NCI-H1105 (cell line): ENCODE data around the gene OXCT1.
"Not testable (repeated sequence)": the region's sequence is repeated elsewhere in the genome, so short reads cannot be mapped to it uniquely, and the experiment has no call there.

Source experiments
- DNase-seq: peaks from one replicate; lab custom pipeline; 2025; lab: John Stamatoyannopoulos, UW

Gene OXCT1

DNA sequence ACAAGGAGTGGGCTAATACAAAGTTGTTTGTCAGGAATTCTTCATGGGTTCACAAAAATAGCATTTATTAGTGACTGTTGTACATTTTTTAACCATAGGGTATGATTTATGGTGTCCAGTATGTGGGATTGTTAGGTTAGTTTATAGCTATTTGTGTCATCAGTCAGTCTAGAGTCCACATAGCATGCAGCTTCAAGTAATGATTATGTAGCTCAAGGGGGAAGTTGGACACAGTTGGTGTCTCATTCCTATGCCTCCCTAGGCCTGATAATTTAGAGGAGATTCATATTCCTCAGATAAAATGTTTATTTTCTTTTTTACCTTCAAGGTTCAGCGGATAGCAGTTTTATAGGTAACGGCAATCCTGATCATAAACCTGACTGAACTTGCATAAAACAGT, 153.8 kb downstream of the OXCT1 start:
- no peak for DNase-seq

DNA sequence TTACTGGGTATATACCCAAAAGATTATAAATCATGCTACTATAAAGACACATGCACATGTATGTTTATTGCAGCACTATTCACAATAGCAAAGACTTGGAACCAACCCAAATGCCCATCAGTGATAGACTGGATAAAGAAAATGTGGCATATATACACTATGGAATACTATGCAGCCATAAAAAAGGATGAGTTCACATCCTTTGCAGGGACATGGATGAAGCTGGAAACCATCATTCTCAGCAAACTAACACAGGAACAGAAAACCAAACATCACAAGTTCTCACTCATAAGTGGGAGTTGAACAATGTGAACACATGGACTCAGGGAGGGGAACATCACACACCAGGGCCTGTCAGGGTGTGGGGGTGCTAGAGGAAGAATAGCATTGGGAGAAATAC, 155.8 kb downstream of the OXCT1 start:
- not testable (repeated sequence) for DNase-seq

DNA sequence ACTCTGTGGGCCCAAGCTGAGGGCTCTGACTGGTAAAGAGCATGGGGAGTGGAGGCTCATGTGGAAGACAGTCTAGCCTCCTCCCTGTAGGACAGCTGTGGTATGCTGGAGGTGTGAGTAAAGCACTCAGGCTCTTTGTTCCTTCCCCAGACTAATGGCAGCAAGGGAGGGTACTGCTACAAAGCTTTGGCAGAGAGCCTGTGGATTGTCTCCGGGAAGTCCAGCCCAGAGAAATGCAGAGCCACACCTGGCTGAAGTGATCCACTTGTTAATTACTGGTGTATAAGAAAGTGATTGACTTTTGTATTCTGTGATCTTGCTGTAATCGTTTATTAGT, 161.7 kb downstream of the OXCT1 start:
- no peak for DNase-seq

DNA sequence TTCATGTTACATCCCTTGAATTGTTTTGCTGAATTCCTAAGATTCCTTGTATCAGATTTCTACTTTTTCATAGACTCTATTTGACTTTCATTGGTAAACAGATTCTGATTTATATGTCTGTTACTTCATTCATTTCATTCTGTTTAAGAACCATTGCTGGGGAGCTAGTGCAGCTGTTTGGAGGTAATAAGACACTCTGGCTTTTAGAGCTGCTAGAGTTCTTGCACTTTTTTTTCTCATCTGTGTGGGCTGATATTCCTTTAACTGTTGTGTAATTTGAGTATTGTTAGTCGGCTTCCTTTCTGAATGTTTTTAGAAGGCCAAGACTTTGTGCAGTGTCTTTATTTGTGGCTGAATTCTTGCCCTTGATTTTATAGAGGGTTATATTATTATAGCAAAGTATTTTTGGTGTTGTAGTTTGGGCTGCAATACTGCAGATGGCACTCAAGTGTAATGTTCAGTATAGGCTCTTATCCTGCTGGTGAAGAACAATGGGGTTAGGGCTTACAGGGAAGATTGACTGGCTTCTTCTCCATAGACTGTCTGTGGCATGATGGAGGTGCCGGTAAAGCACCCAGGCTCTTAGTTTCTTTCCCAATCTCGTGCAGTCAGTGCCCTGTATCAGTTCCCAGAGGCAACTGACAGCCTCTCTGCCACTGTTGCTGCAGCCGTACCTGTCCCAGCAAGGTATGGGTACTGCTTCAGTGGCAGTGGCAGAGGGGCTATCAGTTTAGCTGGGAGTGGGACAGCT, 162.2 kb downstream of the OXCT1 start:
- peak; percentile 25 for DNase-seq

DNA sequence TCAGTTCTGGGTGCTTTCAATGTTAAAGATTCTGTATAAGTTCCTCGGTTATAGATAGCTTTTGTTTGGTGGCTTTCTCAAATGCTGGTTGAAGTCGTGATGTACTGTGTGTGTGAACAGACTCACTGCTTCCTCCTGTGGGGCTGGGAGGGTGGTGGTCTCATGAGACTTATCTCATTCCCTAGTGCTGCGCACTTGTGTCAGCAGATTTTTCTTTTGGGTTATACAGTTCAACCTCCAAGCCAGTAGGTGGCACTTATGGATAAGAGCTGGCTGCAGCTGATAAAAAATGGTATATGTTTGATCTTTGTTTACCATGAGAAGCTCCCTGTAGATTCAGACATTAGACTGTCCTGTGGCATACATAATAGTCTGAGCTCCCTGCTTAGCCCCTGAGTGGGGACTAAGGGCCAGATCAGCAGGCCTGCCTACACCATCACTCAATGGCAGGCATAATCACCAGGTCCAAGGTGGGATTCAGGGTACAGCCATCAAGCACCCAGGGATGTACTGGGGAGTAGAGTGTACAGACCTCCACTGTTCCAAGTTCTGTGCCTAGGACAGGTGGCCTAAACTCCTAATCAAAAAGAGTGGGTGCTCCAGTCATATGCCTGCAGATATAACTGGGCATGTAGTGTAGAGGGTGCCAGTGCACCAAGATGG, 174.2 kb downstream of the OXCT1 start:
- DNase-seq = no peak

DNA sequence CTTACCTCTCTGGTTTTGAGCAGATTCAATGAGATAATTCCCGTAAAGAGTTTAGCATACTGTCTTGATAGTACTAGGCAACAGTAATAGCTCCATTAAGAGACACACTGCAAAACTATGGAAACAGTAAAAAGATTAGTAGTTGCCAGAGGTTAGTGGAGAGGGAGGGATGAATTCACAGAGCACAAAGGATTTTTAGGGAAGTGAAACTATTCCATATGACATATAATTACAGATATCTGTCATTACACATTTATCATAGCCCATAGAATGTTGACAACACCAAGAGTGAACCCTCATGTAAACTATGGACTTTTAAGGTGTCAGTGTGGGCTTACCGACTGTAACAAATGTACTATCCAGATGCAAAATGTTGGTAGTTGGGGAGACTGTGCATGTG, 183.5 kb downstream of the OXCT1 start:
- DNase-seq = no peak

DNA sequence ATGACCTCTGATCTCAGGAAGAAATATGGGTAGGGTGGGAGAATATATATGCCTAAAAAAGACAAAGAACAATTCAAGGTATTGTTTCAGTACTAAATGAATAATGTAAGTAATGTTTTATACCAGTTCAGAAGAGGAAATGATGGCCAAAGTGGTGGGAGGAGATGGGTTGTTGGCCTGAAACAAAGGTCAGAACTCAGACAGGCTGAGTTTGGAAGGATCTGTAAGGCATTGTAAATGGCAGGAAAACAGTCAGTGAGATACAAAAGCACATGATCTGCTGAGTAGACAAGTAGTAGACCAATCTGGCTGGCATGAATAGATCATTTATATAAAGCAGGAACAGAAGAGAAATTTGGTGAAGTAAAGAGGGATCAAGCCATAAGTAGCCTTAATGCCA, 184.0 kb downstream of the OXCT1 start:
- DNase-seq = no peak

DNA sequence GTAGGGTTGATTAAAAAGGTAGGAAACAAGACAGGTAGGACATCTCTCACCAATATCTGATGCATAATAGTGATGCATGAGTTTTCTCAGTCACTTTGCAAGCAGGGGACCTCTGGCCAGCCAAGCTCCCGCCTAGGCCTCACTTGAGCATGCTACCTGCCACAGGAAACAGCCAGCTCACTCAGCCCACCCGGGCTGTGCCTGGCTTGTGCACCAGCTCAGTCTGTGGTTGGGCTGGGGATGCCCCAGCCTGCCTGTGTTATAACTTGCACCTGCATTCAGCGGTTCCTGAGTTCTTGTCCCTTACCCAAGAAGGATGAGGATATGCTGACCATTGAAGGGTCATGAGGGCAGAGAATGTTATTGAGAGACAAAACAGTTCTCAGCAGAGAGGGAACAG, 187.0 kb downstream of the OXCT1 start:
- no peak for DNase-seq

DNA sequence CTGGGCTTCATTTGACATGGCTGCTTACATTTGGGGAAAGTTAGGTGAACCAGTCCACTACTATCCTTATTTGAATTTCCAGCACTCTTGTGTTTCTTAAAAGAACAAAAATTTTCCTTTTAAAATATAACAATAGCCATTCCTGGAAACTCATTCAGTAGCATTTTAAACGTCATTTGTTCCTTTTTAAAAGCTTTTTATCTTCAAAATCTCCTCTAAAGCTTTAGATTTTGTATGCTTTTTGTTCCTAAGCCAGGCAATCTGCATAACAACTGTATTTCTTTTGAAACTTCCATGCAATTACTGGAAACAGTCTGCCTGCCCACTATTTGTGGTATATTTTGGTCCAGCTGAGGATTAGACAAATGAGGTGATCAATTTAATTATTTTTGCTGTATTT, 187.6 kb downstream of the OXCT1 start:
- no peak for DNase-seq

DNA sequence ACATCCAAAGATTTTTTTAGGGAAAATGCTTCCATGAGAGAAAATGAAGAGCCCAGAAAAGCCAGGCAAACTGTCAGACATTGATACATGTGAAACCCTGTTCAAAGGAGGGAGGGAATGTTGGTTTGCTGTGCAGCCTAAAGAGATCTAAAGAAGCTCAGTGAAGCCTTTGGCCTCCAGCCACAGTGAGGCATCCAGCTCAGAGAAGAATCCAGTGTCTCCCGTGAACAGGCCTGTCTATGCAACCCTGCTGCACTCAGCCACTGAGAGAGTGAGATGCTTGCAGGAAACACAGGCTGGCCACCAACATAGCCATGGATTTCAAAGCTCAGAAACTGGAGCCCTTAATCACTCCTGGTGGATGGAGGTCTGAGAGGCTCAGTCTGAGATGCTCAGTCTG, 188.4 kb downstream of the OXCT1 start:
- DNase-seq = no peak
